Breast epithelium (tissue), 3 donors: ENCODE measurements around the gene ADGRL4.

Experiments used
- POLR2A ChIP-seq: fragments of 450-650 bp; IDR thresholded peaks from one replicate; pipeline ENCODE4 v1.6.1; 2016; ENCODE audit warnings: antibody characterized with exemption, mild to moderate bottlenecking, moderate library complexity
- POLR2AphosphoS5 ChIP-seq, 3 donors: sonication (generic); formaldehyde crosslinking; IDR thresholded peaks; one replicate each; pipeline ENCODE4 v1.6.1; 2017; ENCODE audit warnings: antibody characterized with exemption in 3 of 3
- TF ChIP-seq, protein P1 (sequence below), 3 donors: fragments of 450-650 bp; IDR thresholded peaks; one replicate each; pipeline ENCODE4 v1.5.1; 2016 to 2017; ENCODE audit warnings: antibody characterized with exemption in 3 of 3, mild to moderate bottlenecking in 3 of 3, moderate library complexity in 3 of 3

DNA sequence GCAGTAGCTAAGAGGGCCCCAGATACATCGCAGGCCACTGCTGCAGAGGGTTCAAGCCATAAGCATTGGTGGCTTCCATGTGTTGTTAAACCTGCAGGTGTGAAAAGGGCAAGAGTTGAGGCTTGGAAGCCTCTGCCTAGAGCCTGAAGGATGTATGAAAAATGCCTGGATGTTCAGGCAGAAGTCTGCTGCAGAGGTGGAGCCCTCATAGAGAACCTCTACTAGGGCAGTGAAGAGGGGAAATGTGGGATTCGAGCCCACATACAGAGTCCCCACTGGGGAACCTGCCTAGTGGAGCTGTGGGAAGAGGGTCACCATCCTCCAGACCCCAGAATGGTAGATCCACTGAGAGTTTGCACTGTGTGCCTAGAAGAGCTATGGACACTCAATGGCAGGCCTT is 30.6 kb upstream of the ADGRL4 start:
- TF ChIP-seq, protein P1, sequence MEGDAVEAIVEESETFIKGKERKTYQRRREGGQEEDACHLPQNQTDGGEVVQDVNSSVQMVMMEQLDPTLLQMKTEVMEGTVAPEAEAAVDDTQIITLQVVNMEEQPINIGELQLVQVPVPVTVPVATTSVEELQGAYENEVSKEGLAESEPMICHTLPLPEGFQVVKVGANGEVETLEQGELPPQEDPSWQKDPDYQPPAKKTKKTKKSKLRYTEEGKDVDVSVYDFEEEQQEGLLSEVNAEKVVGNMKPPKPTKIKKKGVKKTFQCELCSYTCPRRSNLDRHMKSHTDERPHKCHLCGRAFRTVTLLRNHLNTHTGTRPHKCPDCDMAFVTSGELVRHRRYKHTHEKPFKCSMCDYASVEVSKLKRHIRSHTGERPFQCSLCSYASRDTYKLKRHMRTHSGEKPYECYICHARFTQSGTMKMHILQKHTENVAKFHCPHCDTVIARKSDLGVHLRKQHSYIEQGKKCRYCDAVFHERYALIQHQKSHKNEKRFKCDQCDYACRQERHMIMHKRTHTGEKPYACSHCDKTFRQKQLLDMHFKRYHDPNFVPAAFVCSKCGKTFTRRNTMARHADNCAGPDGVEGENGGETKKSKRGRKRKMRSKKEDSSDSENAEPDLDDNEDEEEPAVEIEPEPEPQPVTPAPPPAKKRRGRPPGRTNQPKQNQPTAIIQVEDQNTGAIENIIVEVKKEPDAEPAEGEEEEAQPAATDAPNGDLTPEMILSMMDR (IDR thresholded peaks at IDR 0.05), result no peak
- TF ChIP-seq POLR2AphosphoS5 (IDR thresholded peaks at IDR 0.05), result no peak
- no peak for TF ChIP-seq POLR2A
